Fibroblast of the conjunctiva (primary cell): ENCODE measurements around the gene PPM1L.
A peak's percentile ranks its signal among the peaks of the same experiment; 100 is the strongest.
"Not testable (repeated sequence)": the region's sequence is repeated elsewhere in the genome, so short reads cannot be mapped to it uniquely, and the experiment has no call there.

Experiments used
- DNase-seq: peaks from one replicate; pipeline ENCODE4 v3.0.0-alpha.2; 2010; ENCODE audit warnings: low read depth

Gene PPM1L

GRCh38 chr3:160931474-160931873 lies 175.4 kb downstream of the PPM1L start:
- DNase-seq = peak; percentile 55

- DNase-seq = no peak
Observed at GRCh38 chr3:160935413-160936095, 179.5 kb downstream of the PPM1L start.

- peak; percentile 46 for DNase-seq
Observed at GRCh38 chr3:160941885-160942494, 186.0 kb downstream of the PPM1L start.

- DNase-seq = no peak
Observed at GRCh38 chr3:160943996-160944395, 188.0 kb downstream of the PPM1L start.

GRCh38 chr3:160945336-160945735 lies 189.3 kb downstream of the PPM1L start:
- no peak for DNase-seq

- no peak for DNase-seq
Observed at GRCh38 chr3:160948273-160948672, 192.2 kb downstream of the PPM1L start.

GRCh38 chr3:160949460-160949859 lies 193.4 kb downstream of the PPM1L start:
- no peak for DNase-seq

GRCh38 chr3:160950542-160950941 lies 194.5 kb downstream of the PPM1L start:
- no peak for DNase-seq

GRCh38 chr3:160950954-160951353 lies 194.9 kb downstream of the PPM1L start:
- no peak for DNase-seq

GRCh38 chr3:160951642-160952487 lies 195.8 kb downstream of the PPM1L start:
- DNase-seq = no peak

- DNase-seq = no peak
Observed at GRCh38 chr3:160953686-160954085, 197.7 kb downstream of the PPM1L start.

- DNase-seq = peak; percentile 13
Observed at GRCh38 chr3:160956785-160957184, 200.8 kb downstream of the PPM1L start.

GRCh38 chr3:160960568-160960967 lies 204.5 kb downstream of the PPM1L start:
- DNase-seq = no peak

- DNase-seq = no peak
Observed at GRCh38 chr3:160963949-160964348, 207.9 kb downstream of the PPM1L start.

- DNase-seq = no peak
Observed at GRCh38 chr3:160968761-160969160, 212.7 kb downstream of the PPM1L start.

GRCh38 chr3:160973067-160973809 lies 217.2 kb downstream of the PPM1L start:
- DNase-seq = no peak

- no peak for DNase-seq
Observed at GRCh38 chr3:160977773-160978172, 221.7 kb downstream of the PPM1L start.

- DNase-seq = no peak
Observed at GRCh38 chr3:160980740-160981139, 224.7 kb downstream of the PPM1L start.

- no peak for DNase-seq
Observed at GRCh38 chr3:160981217-160981938, 225.3 kb downstream of the PPM1L start.

- DNase-seq = no peak
Observed at GRCh38 chr3:160982491-160982890, 226.5 kb downstream of the PPM1L start.

GRCh38 chr3:160983900-160984299 lies 227.9 kb downstream of the PPM1L start:
- DNase-seq = not testable (repeated sequence)

GRCh38 chr3:160986069-160986468 lies 230.0 kb downstream of the PPM1L start:
- no peak for DNase-seq
